T1000 (cell line): ENCODE measurements around the gene LRRC4C.
"Not testable (repeated sequence)": the region's sequence is repeated elsewhere in the genome, so short reads cannot be mapped to it uniquely, and the experiment has no call there.

Source experiments
- DNase-seq: peaks from one replicate; lab custom pipeline; 2025; ENCODE audit warnings: mixed read lengths; lab: John Stamatoyannopoulos, UW

The LRRC4C gene

GRCh38 chr11:40168414-40168813, 1291.0 kb downstream of the LRRC4C start:
- no peak for DNase-seq

GRCh38 chr11:40167805-40168204, 1291.6 kb downstream of the LRRC4C start:
- not testable (repeated sequence) for DNase-seq

DNA sequence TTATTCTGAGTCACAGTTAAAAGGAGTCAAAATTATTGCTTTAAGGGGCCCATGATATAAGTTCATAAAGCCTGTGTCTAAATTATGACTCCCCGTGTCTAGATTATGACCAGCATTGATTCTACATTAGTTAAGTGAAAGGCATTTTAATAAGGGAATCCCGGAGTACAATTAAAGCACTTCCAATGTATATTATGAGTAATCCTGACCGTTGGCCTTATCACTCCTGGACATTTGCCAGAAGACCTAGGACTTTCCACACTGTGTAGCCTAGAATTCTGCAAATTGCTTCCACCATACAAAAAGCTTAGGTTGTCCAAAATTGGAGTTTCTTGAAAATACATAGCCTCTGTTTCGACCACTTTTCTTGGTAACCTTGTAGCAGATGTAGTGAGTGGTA, 1292.6 kb downstream of the LRRC4C start:
- DNase-seq = no peak

- no peak for DNase-seq
Measured at GRCh38 chr11:40162901-40163883, 1296.3 kb downstream of the LRRC4C start.

DNA sequence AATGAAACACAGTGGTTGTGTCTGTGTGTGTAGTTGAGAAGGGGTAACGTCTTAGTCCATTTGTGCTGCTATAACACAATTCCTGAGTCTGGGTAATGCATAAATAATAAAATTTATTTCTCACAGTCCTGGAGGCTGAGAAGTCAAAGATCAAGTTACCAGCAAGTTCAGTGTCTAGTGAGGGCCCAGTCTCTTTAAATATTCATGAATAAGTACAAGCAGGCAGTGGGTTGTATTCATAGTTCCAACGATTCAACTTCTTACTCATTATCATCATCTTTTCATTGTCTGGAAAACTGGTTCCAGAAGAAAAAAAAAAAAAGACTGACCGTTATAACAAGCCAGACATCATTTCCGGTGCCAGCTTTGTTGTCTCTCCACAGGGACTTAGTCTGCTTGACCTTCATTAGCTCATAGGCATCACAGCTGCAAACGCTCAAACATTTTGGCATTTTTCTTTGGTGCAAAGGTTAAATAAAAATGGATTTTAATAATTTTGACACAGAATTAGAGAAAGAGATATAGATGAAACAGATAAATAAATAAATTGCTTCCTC, 1297.5 kb downstream of the LRRC4C start:
- DNase-seq = no peak

GRCh38 chr11:40160418-40160817, 1299.0 kb downstream of the LRRC4C start:
- no peak for DNase-seq

GRCh38 chr11:40149721-40150120, 1309.7 kb downstream of the LRRC4C start:
- DNase-seq = no peak

DNA sequence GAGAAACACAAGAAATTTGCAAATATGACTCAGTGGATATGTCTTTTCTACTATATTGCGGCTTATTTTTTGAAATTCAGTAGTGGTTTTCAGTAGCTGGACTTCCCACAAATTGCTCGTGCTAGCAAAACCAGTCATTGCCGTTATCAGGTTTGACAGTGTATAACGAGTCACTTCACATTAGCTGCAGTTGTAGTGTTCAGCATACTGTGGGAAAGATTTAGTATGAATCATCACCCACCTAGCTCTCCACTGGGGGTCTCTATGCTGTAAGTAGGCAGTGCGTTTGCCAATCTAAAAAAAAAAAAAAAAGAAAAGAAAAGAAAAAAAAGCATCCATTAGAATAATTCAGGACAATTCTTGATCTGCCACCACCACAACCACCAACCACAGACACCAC, 1318.9 kb downstream of the LRRC4C start:
- DNase-seq = no peak

DNA sequence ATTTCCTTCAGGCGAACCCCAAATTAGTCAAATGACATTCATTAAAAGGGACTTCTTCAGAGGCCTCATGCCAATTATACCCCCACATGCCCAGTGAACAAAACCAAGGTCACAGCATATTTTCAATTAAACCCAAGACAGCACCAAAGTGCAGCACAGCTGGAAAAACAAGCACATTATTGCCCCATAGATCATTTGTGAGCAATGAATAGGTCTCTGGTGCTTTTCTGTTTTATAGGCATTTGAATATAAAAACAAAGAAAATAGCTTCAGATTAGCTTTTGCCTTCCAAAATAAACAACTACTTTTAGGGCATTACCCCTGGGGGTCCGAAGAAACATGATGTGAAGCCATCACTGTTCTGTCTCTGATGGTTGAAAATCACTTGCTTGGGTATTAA, 1319.9 kb downstream of the LRRC4C start:
- DNase-seq = no peak

DNA sequence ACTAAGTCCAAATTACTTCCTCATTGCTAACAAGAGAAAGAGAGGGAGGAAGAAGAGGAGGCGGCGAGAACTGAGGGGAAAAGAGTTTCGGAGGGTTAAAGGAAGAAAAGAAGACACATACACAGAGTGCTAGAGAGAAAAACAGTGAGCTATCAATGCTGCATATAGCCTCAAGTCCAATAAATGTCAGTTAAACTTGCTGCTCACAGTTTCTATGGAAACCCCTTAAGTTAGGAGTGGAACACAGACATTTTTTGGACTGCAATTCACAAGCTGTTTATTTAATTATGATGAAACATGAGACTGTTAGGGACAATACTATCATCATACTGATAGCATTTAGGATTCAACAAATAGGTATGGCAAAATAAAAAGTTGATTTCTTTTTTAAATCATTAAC, 1320.4 kb downstream of the LRRC4C start:
- no peak for DNase-seq

DNA sequence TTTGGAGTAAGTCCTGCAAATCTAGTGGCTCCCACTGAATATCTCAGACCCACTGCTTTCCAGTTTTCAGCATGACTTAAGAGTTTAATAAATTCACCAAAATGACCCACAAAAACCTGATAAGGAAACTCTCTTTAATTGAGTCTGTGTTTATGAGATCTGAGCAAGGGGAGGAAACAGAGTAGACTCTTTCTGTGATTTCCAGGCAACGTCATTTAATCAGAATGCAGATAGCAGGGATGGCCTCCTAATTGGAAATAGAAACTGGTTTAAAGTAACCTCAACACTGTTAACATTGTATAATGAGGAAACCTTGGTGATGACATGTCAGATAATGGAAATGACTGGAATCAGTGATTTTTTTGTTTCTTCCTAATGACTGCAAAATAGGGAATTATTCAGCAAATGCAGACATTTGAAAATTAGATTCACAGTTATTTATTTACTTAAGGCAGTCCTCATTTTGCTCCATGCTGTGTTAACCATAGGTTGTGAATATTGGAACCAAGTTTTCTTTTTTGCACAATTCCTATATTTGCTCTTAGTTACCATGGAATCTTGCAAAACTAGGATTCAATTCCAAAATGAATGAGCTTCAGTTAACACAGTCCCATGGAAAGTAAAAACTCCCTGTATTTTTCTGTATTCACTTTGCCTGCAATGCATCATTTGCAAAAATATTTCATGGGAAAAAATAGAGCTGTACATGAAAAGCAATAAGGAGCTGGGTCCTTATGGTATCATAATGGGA, 1324.5 kb downstream of the LRRC4C start:
- DNase-seq = no peak

DNA sequence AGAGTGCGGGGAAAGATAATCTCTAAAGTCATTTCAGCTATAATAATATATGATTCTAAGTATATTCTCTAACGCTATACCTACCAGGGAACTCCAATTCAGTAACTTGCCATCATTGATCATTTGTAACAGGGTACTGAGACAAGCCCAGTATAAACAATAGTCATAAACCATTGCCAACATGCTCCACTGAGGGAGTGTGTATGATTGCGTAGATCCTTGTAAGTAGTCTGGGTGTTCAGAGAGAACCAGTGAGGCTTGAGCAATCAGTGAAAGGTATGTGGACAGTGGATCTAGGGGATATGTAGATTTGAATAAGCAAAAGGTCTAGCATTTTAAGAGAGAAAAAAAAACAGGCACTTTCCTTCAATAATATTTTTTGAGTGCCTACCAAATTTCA, 1326.0 kb downstream of the LRRC4C start:
- no peak for DNase-seq

- DNase-seq = no peak
Measured at GRCh38 chr11:40132912-40133311, 1326.5 kb downstream of the LRRC4C start.

GRCh38 chr11:40130427-40130826, 1329.0 kb downstream of the LRRC4C start:
- DNase-seq = no peak

DNA sequence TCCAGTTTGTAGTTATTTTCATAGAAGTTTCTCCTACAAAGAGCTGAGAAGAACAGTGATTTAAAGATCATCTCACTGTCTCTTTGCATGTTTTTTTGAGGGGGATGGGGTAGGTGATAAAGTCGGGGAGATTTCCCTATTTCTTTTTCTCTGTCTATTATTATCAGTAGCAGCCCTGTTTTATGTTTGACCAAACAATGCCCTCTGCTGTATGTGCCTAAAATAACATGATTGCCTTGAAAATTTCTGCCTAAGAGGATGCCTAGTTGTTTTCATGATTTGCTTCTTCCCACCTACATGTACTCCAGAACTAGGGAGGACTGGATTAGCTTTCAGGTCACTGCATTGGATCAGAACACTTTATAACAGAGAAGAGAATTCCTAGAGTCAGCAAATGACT, 1330.2 kb downstream of the LRRC4C start:
- no peak for DNase-seq

GRCh38 chr11:40125054-40125453, 1334.4 kb downstream of the LRRC4C start:
- DNase-seq = no peak

- DNase-seq = no peak
Measured at GRCh38 chr11:40119661-40120060, 1339.8 kb downstream of the LRRC4C start.

DNA sequence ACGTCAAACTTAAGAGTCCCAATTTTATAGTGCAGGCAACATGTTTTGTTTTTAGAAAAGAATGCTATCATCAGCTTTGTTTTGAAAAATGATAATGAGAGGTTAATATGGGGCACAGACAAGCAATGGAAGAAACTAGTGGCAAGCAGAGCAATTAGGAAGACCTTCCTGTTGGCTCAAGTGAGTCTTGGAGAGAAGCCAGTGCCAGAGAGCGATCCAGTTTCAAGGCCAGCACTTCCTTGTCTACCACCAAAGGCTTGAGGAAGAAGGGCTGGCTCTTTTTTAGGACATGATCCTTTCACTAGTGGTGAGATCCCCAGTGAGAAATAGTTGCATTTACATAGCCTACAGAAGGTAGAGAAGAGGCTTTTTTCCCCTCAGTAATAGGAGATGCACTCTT, 1340.7 kb downstream of the LRRC4C start:
- no peak for DNase-seq

GRCh38 chr11:40118026-40118425, 1341.4 kb downstream of the LRRC4C start:
- no peak for DNase-seq

GRCh38 chr11:40104941-40105550, 1354.4 kb downstream of the LRRC4C start:
- no peak for DNase-seq

- no peak for DNase-seq
Measured at GRCh38 chr11:40100781-40101180, 1358.7 kb downstream of the LRRC4C start.

DNA sequence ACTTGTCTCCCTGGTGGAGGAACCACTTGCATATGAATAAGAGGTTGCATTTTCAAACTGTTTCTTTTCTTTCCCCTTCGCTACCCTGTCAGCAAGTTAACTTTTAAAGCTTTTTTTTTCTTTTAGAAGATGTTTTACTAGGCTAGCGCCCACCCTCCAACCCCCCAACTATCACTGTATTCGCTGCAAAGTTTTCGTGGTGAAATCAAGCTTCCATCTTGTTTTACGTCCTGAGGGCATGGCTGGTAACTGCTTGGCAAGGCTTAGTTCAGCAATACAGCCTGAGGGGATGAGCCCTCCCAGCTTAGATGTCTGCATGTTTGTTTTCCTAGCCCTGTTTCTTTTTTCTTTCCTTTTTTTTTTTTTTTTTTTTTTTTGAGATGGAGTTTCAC, 1359.3 kb downstream of the LRRC4C start:
- no peak for DNase-seq
